HG02798 (cell line): ENCODE results near the gene SH2B2.

Experiments
- ATAC-seq: cut with Tn5 transposase; IDR thresholded peaks from one replicate; pipeline ENCODE4 v1.9.1; 2021; ENCODE audit warnings: mild to moderate bottlenecking; ENCODE audit not compliant: unreplicated experiment, poor library complexity

Gene SH2B2

DNA sequence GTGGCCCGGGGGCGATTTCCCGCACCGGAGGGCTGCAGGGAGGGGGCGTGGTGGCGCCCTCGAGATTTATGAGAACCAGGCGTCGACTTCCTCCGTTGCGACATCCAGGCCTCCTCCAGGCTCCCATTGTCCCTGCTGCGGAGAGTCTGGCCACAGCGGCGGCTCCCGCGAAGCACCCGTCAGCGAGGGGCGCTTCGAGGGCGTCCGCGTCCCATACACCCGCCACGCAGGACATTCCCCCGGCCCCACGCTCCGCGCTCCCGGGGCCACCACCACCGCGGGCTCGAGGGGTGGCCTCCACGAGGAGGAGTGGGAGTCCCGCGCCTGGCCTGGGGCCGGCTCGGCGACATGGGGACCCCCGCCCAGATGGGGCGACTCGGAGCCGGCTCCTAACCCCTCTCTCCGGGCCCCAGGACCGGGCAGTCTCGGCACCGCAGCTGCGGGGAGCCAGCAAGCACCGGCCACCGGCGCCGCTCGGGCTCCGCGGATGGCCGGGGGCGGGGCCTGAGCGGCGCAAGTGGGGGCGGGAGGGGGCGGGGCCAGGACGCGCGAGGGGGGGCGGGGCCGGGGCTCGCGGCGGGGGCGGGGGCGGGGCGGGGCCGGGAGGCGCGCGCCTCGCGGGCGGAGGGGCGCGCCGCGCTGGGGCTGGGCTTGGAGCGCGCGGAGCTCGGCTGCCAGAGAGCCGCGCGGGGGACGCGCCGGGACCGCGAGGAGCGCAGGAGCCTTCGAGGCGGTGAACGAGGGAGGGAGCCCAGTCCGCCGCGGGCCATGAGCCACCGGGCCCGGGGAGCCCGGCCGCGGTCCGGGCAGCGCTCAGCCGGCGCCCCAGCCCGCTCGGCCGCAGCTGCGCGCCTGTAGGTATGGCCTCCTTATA lies at the start of gene SH2B2:
SH2B2 (plus strand) TSS at position 632 of the 874 bp plus-strand sequence. CDS start 13,683 bp downstream, outside the sequence.
- peak; percentile 28 for ATAC-seq

- no peak for ATAC-seq
These were observed 47.4 kb upstream of the SH2B2 start for GRCh38 chr7:102239206-102239820.

DNA sequence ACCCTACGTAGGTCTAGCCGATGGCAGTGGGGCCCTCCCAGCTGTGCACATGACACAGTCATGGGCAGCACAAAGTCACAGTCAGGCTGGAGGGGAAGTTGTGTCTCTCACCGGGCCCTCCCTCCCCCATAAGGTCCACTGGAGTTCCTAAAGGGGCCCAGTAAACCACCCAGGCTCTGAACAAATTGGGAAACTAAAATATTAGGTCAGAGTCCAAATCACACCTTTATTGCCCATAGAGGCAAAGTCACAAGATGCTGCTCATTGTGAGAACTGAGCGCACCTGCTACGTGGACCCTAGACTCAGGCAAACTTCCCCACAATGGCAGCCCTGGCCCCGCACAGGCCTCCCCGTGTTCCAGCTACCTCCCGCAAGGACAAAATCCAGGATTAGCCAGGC lies 45.2 kb upstream of the SH2B2 start:
- ATAC-seq = no peak

DNA sequence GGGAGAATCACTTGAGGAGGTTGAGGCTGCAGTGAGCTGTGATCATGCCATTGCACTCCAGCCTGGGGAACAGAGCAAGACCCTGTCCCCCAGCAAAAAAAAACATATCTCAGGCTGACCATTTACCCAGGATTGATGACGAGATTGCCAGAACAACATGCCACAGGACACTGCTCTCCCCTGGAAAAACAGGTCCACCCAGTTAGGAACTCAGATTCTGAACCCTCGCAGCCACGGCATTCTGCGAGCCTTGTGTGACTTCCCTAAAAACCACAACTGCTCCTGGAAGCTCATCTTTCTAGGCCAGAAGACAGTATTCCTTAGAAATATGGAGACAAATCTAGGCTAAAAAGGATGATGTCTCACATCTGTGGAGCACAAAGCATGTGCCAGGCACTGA lies 42.1 kb upstream of the SH2B2 start:
- ATAC-seq = no peak

GRCh38 chr7:102248081-102248455 lies 38.6 kb upstream of the SH2B2 start:
- no peak for ATAC-seq

- ATAC-seq = no peak
These were observed 37.9 kb upstream of the SH2B2 start for GRCh38 chr7:102248456-102249395.

GRCh38 chr7:102251531-102252365 lies 34.9 kb upstream of the SH2B2 start:
- no peak for ATAC-seq

- ATAC-seq = no peak
These were observed 34.2 kb upstream of the SH2B2 start for GRCh38 chr7:102252366-102252982.

DNA sequence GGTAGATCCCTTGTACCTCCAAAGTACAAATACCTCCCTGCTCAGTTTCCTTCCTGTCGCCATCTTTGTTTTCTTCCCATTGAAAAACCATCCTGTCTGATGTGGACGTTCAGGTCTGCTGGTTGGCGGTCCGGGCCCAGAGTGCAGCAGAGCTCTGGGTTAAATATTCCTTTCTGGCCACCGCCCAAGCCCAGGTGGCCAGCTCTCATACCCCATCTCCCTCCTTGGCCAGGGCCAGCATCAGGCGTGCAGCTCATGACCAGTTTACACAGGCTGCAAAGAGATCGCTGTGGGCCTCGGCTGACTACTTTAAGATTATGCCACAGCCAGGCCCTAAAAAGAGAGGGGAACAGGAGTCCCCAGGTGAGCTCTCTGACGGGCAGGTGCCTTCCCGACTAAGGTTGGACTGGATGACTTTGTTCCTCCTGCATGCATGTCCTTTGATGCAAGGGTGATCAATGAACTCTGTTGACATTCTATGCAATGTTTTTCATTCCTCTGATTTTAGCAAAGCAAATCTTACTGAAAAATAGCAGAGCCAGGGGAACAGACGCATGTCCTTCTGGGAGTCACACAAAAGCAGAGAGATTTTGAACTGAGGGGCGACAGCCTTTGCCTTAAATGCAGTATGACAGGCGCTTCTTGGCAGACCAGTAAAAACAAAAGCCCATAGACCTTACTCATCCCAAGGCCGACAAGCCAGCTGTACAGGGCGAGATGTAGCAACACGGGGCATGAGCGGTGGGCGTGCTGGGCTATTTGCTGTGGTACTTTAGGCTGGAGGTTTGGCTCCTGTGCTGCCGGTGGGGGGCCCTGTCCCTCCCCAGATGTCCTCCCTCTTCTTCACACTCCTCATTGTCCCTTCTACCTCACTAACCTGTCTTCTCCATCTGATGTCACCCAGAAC lies 33.3 kb upstream of the SH2B2 start:
- ATAC-seq = no peak

- ATAC-seq = no peak
These were observed 32.7 kb upstream of the SH2B2 start for GRCh38 chr7:102253973-102254370.

- ATAC-seq = no peak
These were observed 32.1 kb upstream of the SH2B2 start for GRCh38 chr7:102254521-102254920.

DNA sequence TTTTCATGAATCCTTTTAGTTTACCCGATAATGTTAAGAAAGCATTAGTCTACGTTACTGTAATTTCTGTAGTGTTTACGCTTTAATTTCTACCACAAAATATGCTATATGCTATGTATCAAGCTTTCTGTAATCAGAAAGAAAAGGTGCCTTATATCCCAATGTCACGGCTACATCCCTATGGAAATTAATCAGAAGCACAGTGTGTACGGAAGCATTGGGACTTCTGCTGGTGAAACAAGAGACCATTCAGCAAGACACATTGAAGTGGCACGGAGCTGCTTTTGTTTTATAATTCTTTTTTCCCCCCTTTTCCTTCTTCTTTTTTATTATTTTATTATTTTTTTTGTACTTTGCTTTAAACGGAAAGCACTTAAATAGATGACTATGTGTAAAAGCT lies 31.2 kb upstream of the SH2B2 start:
- ATAC-seq = no peak

- ATAC-seq = no peak
These were observed 30.8 kb upstream of the SH2B2 start for GRCh38 chr7:102255916-102256315.

GRCh38 chr7:102258073-102258748 lies 28.5 kb upstream of the SH2B2 start:
- no peak for ATAC-seq

GRCh38 chr7:102258749-102259107 lies 27.9 kb upstream of the SH2B2 start:
- ATAC-seq = no peak

- ATAC-seq = no peak
These were observed 25.8 kb upstream of the SH2B2 start for GRCh38 chr7:102260856-102261255.

GRCh38 chr7:102261451-102261850 lies 25.2 kb upstream of the SH2B2 start:
- ATAC-seq = no peak

- no peak for ATAC-seq
These were observed 24.1 kb upstream of the SH2B2 start for GRCh38 chr7:102262546-102262945.
